Measurements from ENCODE around the gene FNDC10.
A peak's percentile ranks its signal among the peaks of the same experiment; 100 is the strongest.
"Not testable (repeated sequence)": the region's sequence is repeated elsewhere in the genome, so short reads cannot be mapped to it uniquely, and the experiment has no call there.

Gene FNDC10

DNA sequence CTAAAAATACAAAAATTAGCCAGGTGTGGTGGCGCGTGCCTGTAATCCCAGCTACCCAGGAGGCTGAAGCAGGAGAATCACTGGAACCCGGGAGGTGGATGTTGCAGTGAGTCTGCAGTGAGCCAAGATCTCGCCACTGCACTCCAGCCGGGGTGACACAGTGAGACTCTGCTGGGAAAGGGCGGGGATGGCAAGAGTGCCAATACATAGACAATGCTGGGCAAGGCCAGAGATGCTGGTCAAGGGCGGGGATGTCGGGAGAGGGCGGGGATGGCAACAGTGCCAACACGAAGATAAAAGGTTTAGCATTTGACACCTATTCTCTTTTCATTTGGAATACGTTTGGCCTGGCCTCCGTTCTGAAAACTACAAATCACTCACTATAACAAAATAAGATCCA is 36.2 kb downstream of the FNDC10 start:
- DNase-seq, result no peak

DNA sequence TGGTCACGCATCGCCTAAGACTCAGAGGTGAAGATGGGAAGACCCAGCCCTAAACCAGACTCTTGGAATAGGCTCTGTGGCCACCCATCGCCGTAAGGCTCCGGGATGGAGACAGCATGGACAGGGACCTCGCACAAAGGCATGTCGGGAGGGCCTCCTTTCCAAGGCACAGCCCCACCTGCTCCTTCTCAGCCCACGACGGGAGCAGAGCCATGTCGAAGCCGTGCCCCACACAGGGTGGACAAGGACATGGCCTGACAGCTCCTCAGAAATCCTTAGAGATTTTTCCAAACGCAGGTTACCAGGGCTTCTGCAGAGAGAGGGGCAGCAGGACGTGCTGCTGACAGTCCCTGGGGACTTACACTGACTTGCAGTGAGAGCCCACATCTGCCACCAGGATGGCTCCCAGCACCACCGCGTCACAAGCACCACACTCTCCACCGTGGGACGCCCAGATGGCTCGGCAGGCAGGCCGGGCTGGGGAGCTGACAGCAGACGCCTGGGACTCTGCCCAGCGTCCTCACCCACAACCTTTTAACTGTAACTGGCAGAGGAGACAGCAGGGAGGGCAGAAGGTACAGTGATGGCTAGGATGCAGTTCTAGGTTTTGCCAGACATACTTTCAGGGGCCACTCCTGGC is 37.3 kb downstream of the FNDC10 start:
- DNase-seq, result no peak

DNA sequence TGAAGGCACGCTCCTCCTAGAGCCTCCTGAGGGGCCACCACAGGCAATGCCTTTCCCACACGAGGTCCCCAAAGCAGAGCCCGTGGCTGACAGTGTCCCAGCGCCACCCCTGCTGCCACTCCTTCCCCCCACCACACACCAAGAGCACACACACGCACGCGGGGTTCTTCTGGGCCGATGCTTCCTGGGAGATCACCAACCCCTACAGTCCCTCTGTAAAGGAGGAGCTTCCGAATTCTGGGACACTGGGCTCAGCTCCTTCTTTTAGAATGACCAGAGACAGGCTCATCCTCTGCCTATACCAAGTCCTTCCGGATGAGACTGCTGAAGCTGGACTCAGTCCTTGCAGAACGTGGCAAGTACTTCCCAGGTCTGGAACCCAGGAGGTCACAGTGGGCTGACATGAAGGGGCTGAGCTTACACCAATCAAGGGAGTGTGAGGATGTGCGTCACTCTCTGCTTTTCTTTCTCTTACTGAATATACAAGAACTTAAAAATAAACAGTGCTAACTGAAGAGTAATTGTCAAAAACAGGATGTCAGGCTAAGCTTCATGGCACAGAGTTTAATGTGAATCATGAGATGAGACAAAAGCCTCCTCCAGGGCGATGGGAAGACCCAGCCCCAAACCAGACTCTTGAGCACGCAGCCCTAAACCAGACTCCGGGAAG is 38.0 kb downstream of the FNDC10 start:
- no peak for DNase-seq

DNA sequence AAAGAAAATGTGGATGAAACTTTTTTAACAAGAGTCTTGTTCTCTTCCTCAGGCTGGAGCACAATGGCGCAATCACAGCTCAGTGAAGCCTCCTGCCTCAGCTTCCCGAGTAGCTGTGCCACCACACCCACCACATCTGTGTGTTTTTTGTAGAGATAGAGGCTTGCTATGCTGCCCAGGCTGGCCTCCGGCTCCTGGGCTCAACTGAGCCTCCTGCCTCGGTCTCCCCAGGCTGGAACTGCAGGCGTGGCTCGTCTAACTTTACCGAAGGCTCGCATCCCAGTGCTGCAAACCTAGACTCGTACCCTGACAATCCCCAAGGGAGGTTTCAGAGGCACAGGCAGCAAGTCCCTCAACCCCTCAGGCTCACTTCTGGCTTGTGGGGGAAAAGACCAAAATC is 39.8 kb downstream of the FNDC10 start:
- no peak for DNase-seq

DNA sequence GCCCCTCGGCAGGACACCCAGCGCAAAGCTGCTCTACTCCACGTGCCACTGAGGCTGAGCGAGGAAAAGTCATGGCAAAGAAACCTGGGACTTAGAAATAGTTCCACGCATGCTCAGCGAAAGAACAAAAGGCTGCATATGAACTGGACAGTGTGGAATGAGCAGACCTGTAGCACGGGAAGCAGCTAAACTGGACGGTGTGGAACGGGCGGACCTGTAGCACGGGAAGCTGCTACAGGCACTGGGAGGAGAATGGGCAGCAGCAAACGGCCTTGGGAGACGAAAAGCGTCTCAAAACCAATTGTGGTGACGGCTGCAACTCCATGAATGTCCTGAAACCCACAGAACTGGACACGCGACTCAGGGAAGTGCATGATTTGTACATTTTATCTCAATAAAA is 40.9 kb downstream of the FNDC10 start:
- no peak for DNase-seq

DNA sequence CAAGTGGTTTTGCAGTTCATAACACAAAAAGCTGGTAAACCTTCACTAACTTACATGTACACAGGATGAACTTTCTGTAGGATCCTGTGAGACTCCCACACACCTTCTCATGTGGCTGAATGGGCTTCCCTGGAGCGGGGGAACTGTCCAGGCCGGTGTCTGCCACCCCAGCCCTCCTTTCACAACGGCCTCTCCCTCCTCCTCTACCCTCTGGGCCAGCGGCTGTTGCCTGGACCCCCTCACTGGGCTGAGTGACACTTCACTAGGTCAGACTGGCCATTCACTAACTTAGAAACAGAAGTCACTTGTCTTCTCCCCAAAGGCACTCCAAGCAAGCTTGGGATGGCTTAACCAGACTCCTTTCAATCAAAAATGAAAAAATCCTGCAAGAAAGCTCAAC is 41.3 kb downstream of the FNDC10 start:
- no peak for DNase-seq

DNA sequence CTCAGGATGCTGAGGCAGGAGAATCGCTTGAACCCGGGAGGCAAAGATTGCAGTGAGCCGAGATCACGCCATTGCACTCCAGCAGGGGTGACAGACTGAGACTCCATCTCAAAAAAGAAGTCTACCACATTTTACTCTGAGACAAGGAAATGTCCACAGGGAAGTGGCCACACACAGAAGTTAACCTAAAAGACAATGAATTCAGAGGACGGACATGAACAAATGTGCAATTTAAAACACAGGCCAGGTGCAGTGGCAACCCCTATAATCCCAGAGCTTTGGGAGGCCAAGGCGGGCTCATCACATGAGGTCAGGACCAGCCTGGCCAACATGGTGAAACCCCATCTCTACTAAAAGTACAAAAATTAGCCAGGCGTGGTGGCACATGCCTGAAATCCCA is 42.2 kb downstream of the FNDC10 start:
- DNase-seq, result not testable (repeated sequence)

DNA sequence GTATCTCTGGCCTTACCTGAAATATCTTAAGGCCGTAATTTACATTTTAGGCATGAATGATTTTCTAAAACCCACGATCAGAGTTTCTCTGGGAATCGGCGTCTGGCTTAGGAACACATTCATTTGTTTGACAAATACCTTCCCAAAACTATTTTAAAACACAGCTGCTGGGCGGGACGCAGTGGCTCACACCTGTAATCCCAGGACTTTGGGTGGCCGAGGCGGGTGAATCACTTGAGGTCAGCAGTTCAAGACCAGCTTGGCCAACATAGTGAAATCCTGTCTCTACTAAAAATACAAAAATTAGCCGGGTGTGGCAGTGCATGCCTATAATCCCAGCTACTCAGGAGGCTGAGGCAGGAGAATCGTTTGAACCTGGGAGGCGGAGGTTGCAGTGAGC is 43.0 kb downstream of the FNDC10 start:
- DNase-seq, result not testable (repeated sequence)

DNA sequence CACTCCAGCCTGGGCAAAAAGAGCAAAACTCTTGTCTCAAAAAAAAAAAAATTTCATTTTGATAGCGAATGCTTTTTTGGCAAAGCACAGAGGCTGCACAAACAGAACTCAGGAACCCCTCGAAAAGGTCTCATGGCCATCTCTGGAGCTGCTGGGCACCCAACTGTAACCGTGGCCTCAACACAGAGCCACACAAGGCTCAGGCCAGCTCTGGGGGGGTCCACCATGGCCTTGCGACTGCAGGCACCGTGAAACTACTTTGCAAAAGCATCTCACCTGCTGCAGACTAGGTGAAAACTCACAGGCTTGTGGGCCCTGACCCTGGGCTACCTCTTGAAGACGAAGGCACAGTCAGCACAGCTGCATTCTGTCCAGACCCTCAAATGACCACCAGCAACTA is 43.4 kb downstream of the FNDC10 start:
- no peak for DNase-seq

DNA sequence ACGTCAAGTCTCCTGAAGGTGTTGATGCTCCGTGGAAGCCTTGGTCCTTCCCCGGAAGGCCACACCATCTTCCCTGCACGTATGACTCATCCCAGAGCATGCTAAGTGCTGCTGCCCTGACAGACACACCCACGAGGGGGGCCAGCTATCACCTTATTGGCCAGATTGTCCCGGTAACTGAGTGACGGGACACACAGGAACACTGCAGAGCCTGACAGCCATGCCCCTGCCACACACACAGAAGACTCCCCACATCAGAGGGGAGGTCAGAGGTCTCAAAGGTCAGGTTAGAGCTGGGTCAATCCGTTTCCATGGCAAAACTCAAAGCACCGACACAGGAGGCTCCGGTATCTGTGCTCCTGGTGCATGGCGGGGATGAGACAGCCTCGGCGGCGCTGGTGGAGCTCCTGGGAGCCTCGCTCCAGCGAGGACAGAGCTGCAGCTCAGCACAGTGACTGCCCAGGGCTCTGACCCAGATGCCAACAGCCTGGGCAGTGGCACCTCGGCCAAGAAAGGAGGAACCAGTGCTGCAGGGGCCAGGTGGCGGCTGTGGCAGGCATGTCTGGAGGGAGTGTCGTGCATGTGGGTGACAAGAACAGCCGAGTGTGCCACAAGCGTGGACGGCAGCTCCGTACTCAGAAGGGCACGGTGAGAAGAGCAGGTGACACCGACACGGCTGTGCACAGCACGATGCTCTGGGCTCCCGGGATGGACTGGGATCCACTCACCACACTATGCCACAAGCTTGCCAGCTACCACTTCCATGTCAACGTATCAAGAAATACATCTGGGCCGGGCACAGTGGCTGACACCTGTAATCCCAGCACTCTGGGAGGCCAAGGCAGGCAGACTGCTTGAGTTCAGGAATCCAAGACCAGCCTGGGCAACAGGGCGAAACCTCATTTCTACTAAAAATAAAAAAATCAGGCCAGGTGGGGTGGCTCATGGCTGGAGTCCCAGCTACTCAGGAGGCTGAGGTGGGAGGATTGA is 44.7 kb downstream of the FNDC10 start:
- DNase-seq, result no peak

DNA sequence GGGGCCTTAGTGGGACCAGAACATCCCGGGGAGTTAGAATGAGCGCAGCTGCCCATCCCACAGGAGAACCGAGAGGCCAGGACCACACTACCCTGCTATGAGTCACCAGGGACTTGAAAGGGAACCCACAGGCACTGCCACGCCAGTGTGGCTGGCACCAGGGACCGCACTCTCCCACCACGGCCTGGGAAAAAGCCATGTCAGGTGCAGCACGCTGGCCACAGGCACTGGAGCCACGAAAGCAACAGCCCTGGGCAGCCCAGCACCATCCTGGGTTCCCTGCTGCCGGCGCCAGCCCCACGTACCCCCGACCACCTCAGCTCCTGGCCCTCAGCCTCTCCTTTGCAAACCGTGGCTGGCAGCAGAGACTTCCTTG is 45.4 kb downstream of the FNDC10 start:
- DNase-seq, result no peak

DNA sequence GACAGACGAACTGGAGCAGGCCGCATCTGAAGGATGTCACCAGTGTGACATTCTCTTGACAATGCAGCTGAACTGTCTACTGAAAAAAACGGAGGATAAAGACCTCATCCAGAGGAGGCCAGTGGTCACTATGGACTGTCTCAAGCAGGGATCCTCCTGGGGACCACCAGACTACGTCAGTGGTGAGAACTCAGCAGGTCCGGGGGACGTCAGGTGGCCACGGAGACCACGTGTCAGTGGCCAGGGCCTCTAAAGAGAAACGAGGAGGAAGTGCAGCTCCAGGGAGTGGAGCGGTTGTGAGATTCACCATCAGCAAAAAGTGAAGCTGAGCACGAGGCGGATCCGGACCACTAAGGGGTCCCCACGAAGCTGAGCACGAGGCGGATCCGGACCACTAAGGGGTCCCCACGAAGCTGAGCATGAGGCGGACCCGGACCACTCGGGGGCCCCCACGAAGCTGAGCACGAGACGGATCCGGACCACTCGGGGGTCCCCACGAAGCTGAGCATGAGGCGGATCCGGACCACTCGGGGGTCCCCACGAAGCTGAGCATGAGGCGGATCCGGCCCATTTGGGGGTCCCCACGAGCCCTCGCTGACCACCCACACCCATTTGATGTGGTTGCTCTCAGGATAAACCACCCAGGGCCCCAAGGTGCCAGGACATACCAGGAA is 46.0 kb downstream of the FNDC10 start:
- DNase-seq, result no peak

DNA sequence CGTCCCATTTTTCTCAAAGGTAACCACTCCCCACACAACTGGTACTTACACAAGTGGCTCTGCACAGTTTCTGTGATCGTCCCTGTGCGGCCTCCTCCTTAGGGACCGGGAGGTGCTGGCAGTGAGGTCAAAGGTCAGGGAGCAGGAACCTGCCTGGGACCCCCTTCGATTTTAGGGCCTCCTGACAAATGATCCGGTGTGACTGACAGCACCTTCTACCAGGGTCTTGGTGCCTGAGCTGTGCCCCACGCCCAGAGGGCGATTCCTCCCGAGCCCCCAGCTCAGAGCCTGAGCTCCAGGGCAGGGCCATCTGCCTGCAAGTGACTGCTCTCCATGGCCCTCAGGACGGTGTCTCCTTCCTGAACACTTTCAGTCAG is 47.7 kb downstream of the FNDC10 start:
- no peak for DNase-seq

DNA sequence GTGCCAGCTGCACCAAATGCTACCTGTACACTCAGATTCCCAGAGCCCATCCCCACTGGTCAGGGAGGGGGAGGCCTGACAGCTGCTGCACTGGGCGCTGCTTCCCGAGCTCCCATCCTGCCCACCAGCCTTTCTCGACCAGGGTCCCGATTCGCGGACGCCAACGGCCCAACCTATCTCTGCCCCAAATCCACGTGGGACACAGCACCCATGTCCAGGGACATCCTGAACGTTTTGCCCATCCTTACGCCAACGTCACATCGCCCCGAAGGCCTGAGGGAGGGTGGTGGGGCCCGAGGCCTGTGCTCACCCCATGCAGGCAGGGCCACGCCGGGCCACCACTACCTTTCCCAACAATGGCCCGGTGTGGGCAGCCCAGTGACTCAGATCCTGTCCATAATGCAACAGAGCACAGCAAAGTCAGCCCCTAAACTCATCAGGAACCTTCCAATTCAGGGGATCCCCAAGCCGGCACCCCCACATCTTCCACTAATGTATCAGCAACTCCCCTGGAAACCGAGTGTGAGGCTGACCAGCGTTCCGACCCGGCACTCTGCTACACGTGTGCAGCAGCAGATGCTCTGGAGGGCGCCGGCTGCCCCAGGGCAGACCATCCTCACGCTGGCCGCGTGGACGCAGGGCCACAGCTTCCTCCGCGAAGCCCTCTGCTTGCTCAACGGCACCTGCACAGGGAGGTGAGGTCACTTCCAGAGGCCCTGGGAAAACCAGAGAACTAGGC is 48.2 kb downstream of the FNDC10 start:
- no peak for DNase-seq

DNA sequence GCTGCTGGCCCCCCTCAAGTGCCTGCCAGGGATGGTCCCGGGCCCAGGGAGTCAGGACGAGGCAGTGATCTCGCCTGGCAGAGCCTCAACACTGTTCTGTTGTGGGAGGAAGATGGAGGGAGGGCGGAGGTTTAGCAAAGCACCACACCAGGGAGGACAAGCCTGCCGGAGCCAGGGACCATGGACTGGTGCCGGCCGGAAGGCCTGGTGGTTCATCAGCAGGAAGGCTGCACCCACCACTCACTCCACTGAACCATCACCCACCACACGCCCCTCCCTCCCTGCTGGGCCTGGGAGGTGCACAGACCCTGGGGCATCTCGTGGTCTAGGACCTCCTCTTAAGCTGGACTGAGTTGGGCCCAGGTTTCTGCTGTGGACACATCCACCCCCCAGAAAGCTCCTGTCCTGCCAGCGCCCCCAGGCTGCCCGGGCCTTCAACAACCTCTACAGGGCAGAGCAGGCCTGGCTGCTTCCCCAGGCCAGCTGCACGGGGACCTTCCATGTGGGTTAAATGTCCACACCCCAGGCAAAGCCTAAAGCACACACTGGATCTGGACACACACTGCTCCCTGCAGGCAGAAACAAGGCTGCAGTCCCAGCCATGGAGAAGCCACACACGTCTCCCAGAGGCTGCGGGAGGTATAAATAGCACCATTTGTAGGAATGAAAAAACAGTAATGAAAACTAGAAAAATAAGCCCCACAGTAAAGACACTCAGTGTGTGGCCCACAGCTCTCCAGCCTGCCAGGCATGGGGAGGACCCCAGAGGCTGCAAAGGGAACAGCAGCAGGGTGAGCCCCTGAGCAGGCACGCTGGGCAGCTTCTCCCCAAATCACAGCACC is 49.1 kb downstream of the FNDC10 start:
- DNase-seq, result peak; percentile 31

DNA sequence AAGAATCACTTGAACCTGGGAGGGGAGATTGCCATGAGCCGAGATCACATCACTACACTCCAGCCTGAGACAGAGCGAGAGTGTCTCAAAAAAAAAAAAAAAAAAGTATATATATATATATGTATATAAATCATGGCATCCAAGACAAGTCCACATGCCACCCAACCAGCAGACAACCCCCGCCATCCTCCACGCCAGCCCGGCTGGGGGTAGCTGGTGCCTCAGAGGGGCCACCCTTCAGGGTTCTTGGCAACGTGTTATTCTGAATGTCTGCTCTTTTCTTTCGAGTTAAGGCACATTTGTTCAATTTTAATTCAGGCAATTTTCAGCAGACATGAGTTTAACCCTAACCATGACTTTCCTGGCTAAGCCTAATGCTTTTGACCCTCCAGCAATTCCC is 49.8 kb downstream of the FNDC10 start:
- DNase-seq, result no peak

DNA sequence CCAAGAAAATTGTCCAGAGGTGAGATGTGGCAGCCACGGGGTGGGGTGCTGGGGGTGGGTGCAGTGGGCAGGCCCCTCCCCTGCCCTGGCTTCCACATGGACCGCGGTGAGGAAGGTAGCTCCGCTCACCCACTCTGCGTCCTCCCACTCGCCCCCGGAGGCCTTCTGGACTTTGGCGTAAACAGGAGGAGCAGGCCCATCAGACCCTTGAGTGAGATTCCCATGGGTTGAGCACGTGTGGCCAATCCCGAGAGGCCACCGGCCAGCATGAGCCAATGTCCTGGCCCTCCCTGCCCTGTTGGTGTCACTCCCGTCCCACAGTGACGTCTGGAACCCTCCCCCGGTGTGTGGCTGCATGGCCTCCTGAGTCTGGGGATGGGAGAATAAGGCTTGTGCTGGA is 51.3 kb downstream of the FNDC10 start:
- DNase-seq, result no peak

Measured in hematopoietic multipotent progenitor cell treated with erythropoietin and hydrocortisone succinate and interleukin-3 and kit ligand, for 8 days (in vitro differentiated cells).